OCI-LY7 (cell line): ENCODE measurements around the gene KANSL1. TPM values are rescaled to one million over a fixed set of nuclear protein-coding genes. Genes with fewer than 3 reads are reported as not detected.

Source experiments
- BruUV-seq: library from RNA; stranded (reverse); fragments of 400-500 nt; replicated peaks from 2 replicates; lab custom pipeline; 2021; lab: Mats Ljungman, UMichigan
- CTCF ChIA-PET: fragments of 300-600 bp; sonication (Branson Sonifier 250); formaldehyde crosslinking; loops from one replicate; lab custom pipeline; 2022; ENCODE audit warnings: antibody characterized with exemption; ENCODE audit not compliant: unreplicated experiment; lab: Charles Lee
- POLR2A ChIA-PET: fragments of 300-600 bp; sonication (Branson Sonifier 250); formaldehyde crosslinking; loops from one replicate; lab custom pipeline; 2022; ENCODE audit warnings: antibody characterized with exemption; lab: Charles Lee
- DNase-seq: peaks from one replicate; pipeline ENCODE4 v3.0.0-alpha.2; 2015; ENCODE audit warnings: low spot score
- H2AFZ ChIP-seq: fragments of 200-600 bp; sonication (generic), shearing (Covaris generic); 2 replicates; pipeline ENCODE4 v1.6.1; 2014; ENCODE audit warnings: mild to moderate bottlenecking, antibody characterized with exemption, low read length, moderate library complexity
- H3K27ac ChIP-seq: fragments of 200-600 bp; sonication (generic); 2 replicates; pipeline ENCODE4 v1.5.1; 2014; ENCODE audit warnings: mixed run types, low read depth, mild to moderate bottlenecking, moderate library complexity, low read length, inconsistent platforms; ENCODE audit not compliant: poor library complexity, severe bottlenecking
- H3K36me3 ChIP-seq: fragments of 200-600 bp; sonication (generic); 2 replicates; pipeline ENCODE4 v1.6.1; 2014; ENCODE audit warnings: mild to moderate bottlenecking, antibody characterized with exemption, low read length, moderate library complexity, mixed read lengths; ENCODE audit not compliant: insufficient read depth
- H3K4me1 ChIP-seq: fragments of 200-600 bp; sonication (generic); 2 replicates; pipeline ENCODE4 v1.5.1; 2014; ENCODE audit warnings: mild to moderate bottlenecking, low read length; ENCODE audit not compliant: insufficient read depth, poor library complexity, severe bottlenecking
- H3K4me2 ChIP-seq: fragments of 200-600 bp; sonication (generic); 2 replicates; pipeline ENCODE4 v1.6.1; 2014; ENCODE audit warnings: mild to moderate bottlenecking, low read length
- H3K4me3 ChIP-seq: fragments of 200-600 bp; sonication (generic); 2 replicates; pipeline ENCODE4 v1.5.1; 2014; ENCODE audit warnings: mild to moderate bottlenecking, low read depth, low read length; ENCODE audit not compliant: poor library complexity, severe bottlenecking
- H3K79me2 ChIP-seq: fragments of 200-600 bp; sonication (generic); 2 replicates; pipeline ENCODE4 v1.6.1; 2016; ENCODE audit warnings: low read depth, mild to moderate bottlenecking, low read length, moderate library complexity, mixed read lengths; ENCODE audit not compliant: insufficient read depth
- H3K9me2 ChIP-seq: fragments of 200-600 bp; sonication (generic); 2 replicates; pipeline ENCODE4 v1.6.1; 2016; ENCODE audit warnings: mild to moderate bottlenecking, low read length, mixed read lengths; ENCODE audit not compliant: insufficient read depth
- H3K9me3 ChIP-seq: fragments of 200-600 bp; sonication (generic); 2 replicates; pipeline ENCODE4 v1.6.1; 2014; ENCODE audit warnings: mild to moderate bottlenecking, mixed run types, low read length, mixed read lengths
- H4K20me1 ChIP-seq: fragments of 200-600 bp; sonication (generic); 2 replicates; pipeline ENCODE4 v1.6.1; 2014; ENCODE audit warnings: mild to moderate bottlenecking, antibody characterized with exemption, low read length, moderate library complexity, mixed read lengths; ENCODE audit not compliant: insufficient read depth
- EZH2phosphoT487 ChIP-seq: fragments of 200-600 bp; sonication (generic); IDR thresholded peaks from 2 replicates; pipeline ENCODE4 v1.6.1; 2018; ENCODE audit warnings: low read depth, borderline replicate concordance, mild to moderate bottlenecking, mixed run types, antibody characterized with exemption, low read length, moderate library complexity, mixed read lengths
- intact Hi-C: fragments of 100-400 bp; cut with micrococcal nuclease; formaldehyde crosslinking; loops from one replicate; pipeline ENCODE4 v1.10.0; 2022; ENCODE audit not compliant: unreplicated experiment
- total RNA-seq, 2 experiments: library from RNA; depleted of rRNA in 1 of 2; stranded (reverse); fragments of >200 nt in 1 of 2; shearing (Covaris generic) in 1 of 2; gene quantifications; 2 replicates each; pipeline ENCODE4 v1.2.3, GENCODE V29; 2014 to 2022
- TF ChIP-seq, protein P1 (sequence below): fragments of 200-600 bp; sonication (generic); conservative IDR thresholded peaks from 2 replicates; pipeline ENCODE4 v1.5.1; 2014; ENCODE audit warnings: mild to moderate bottlenecking, antibody characterized with exemption, low read length, moderate library complexity, mixed read lengths

The KANSL1 gene
- total RNA-seq, 2 experiments from 2014 or later, result 96.9 to 129 TPM

DNA sequence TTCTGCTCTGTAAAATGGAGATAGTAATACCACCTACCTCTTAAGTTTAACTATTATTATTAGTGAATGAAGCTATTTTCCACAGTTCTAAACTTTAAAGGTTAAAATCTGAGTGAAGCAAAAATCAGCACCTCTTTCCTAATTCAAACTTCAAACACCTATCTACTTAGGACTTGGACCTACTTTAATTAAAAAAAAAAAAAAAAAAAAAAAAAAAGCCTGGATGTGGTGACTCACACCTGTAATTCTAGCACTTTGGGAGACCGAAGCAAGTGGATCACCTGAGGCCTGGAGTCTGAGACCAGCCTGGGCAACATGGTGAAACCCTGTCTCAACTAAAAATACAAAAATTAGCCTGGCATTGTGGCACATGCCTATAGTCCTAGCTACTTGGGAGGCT lies 5.0 kb upstream of the KANSL1 start:
- no peaks in the 10 kb centered on the region for H4K20me1 ChIP-seq
- DNase-seq, result no peak
- H3K4me3 ChIP-seq, result no peak overlapping the region
- TF ChIP-seq, protein P1, sequence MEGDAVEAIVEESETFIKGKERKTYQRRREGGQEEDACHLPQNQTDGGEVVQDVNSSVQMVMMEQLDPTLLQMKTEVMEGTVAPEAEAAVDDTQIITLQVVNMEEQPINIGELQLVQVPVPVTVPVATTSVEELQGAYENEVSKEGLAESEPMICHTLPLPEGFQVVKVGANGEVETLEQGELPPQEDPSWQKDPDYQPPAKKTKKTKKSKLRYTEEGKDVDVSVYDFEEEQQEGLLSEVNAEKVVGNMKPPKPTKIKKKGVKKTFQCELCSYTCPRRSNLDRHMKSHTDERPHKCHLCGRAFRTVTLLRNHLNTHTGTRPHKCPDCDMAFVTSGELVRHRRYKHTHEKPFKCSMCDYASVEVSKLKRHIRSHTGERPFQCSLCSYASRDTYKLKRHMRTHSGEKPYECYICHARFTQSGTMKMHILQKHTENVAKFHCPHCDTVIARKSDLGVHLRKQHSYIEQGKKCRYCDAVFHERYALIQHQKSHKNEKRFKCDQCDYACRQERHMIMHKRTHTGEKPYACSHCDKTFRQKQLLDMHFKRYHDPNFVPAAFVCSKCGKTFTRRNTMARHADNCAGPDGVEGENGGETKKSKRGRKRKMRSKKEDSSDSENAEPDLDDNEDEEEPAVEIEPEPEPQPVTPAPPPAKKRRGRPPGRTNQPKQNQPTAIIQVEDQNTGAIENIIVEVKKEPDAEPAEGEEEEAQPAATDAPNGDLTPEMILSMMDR, result no peak
- H3K36me3 ChIP-seq, result peaks cover 19% of the 10 kb centered on the region
- no peak overlapping the region for H3K4me2 ChIP-seq
- POLR2A ChIA-PET, result interaction anchor here (0.6 to 2.0 kb wide), 5 partner anchors 12 to 80 kb away, joined by 3 to 9 read pairs (median 4); no protein-coding TSS in a partner anchor
- peaks cover 88% of the 10 kb centered on the region for H3K79me2 ChIP-seq
- H3K9me3 ChIP-seq, result peaks cover 12% of the 10 kb centered on the region; the same call in 1 of the 2 replicates
- BruUV-seq, result no TSS peak
- CTCF ChIA-PET, result no interaction called here
- peaks cover 22% of the 10 kb centered on the region for H3K4me1 ChIP-seq
- H3K9me2 ChIP-seq, result no peaks in the 10 kb centered on the region
- intact Hi-C loops, result no loop called here
- no peak overlapping the region for H2AFZ ChIP-seq
- no peak overlapping the region for H3K27ac ChIP-seq

DNA sequence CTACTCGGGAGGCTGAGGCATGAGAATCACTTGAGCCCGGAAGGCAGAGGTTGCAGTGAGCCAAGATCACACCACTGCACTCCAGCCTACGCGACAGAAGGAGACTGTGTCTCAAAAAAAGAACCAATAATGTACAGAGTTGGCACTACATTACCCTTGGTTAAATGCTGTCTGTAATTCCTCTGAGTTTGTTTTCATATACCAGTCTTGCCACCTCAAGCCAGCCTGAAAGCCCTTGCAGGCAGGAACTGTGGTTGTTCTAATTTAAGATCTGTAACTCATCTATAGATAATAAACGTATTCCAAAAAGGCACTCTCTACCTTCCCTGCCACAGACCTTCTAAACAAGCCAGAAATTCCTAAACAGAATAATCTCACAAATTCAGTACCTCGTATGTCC lies 4.3 kb upstream of the KANSL1 start:
- Histone ChIP-seq H3K27ac (no peak overlapping the region), H3K9me2 (no peaks in the 10 kb centered on the region), H3K36me3 (peaks cover 19% of the 10 kb centered on the region), H3K79me2 (peaks cover 83% of the 10 kb centered on the region), H3K4me1 (peaks cover 22% of the 10 kb centered on the region), H3K9me3 (peaks cover 12% of the 10 kb centered on the region; the same call in 1 of the 2 replicates), H4K20me1 (no peaks in the 10 kb centered on the region), H3K4me2 (no peak overlapping the region), H2AFZ (no peak overlapping the region), H3K4me3 (no peak overlapping the region)
- POLR2A ChIA-PET, result interaction anchor here (0.6 to 0.7 kb wide), 2 partner anchors 72 to 79 kb away, joined by 3 to 5 read pairs; no protein-coding TSS in a partner anchor
- no TSS peak for BruUV-seq
- CTCF ChIA-PET, result no interaction called here
- no peak for TF ChIP-seq EZH2phosphoT487
- TF ChIP-seq, protein P1, result no peak
- no peak for DNase-seq
- intact Hi-C loops, result no loop called here

DNA sequence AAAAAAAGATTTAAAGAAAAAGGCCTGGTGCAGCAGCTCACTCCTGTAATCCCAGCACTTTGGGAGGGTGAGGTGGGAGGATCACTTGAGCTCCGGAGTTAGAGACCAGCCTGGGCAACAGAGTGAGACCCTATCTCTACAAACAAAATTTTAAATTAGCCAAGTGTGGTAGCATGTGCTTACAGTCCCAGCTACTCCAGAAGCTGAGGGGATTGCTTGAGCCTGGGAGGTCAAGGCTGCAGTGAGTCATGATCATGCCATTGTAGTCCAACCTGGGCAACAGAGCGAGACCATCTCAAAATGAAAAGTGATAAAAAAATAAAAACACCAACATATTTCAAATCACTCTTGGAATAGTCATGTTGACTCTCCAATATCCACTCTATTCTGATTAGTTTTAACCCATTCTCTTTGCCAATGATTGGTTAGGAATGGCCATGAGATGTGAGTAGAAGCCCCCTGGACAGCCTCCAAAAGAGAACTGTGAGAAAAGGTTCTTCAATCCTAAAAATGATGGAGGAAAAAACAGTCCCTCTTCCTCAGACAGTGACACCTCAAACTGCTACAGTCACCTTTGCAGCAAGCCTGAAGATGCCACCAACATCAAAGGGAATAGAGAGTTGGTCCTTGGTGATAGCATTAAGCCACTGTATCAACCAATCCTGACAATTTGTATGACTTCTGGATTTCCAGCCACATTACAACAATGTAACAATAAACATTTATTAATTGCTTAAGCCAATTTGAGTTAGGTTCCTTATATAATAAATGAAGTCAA lies 2.9 kb upstream of the KANSL1 start:
- no TSS peak for BruUV-seq
- ChIA-PET POLR2A (no interaction called here), CTCF (no interaction called here)
- TF ChIP-seq, protein P1, result no peak
- TF ChIP-seq EZH2phosphoT487, result no peak
- H3K36me3 ChIP-seq, result peaks cover 27% of the 10 kb centered on the region
- no peak overlapping the region for H3K27ac ChIP-seq
- H3K4me2 ChIP-seq, result no peak overlapping the region
- no peaks in the 10 kb centered on the region for H3K9me2 ChIP-seq
- intact Hi-C loops, result no loop called here
- peaks cover 17% of the 10 kb centered on the region for H3K4me1 ChIP-seq
- peaks cover 5% of the 10 kb centered on the region for H4K20me1 ChIP-seq
- peaks cover 12% of the 10 kb centered on the region; the same call in 1 of the 2 replicates for H3K9me3 ChIP-seq
- no peak for DNase-seq
- H3K4me3 ChIP-seq, result no peak overlapping the region
- H2AFZ ChIP-seq, result no peak overlapping the region
- H3K79me2 ChIP-seq, result peaks cover 83% of the 10 kb centered on the region
